ENCODE measurements around the gene PSAPL1. TPM values are rescaled to one million over a fixed set of nuclear protein-coding genes. Genes with fewer than 3 reads are reported as not detected.

The PSAPL1 gene
- total and polyA plus RNA-seq, 8 donors: 0.03 to 37.5 (median 5.7) TPM; not detected in 2

GRCh38 chr4:7469023-7469422 is 34.3 kb upstream of the PSAPL1 start:
- H3K9me3 ChIP-seq: peaks cover 0 to 13% (median 7%) of the 10 kb centered on the region in 4 donors
- no peaks in the 10 kb centered on the region for H3K36me3 ChIP-seq
- intact Hi-C loops (cut with DNase I; ENCODE audit: low total_unique reads): no loop called here
- peaks cover 0 to 40% (median 12%) of the 10 kb centered on the region in 3 donors for H3K27me3 ChIP-seq
- DNase-seq: no peak
- H3K4me3 ChIP-seq: no peak overlapping the region
- no peaks in the 10 kb centered on the region for H3K4me1 ChIP-seq
- 80 to 85% (median 83%) methylated on average over 4 of the region's 4 CpGs for WGBS, 5 donors
- no peak overlapping the region for H3K27ac ChIP-seq
- no peak for TF ChIP-seq POLR2AphosphoS5 (IDR thresholded peaks at IDR 0.05)
- TF ChIP-seq, protein P1, sequence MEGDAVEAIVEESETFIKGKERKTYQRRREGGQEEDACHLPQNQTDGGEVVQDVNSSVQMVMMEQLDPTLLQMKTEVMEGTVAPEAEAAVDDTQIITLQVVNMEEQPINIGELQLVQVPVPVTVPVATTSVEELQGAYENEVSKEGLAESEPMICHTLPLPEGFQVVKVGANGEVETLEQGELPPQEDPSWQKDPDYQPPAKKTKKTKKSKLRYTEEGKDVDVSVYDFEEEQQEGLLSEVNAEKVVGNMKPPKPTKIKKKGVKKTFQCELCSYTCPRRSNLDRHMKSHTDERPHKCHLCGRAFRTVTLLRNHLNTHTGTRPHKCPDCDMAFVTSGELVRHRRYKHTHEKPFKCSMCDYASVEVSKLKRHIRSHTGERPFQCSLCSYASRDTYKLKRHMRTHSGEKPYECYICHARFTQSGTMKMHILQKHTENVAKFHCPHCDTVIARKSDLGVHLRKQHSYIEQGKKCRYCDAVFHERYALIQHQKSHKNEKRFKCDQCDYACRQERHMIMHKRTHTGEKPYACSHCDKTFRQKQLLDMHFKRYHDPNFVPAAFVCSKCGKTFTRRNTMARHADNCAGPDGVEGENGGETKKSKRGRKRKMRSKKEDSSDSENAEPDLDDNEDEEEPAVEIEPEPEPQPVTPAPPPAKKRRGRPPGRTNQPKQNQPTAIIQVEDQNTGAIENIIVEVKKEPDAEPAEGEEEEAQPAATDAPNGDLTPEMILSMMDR (IDR thresholded peaks at IDR 0.05): no peak

DNA sequence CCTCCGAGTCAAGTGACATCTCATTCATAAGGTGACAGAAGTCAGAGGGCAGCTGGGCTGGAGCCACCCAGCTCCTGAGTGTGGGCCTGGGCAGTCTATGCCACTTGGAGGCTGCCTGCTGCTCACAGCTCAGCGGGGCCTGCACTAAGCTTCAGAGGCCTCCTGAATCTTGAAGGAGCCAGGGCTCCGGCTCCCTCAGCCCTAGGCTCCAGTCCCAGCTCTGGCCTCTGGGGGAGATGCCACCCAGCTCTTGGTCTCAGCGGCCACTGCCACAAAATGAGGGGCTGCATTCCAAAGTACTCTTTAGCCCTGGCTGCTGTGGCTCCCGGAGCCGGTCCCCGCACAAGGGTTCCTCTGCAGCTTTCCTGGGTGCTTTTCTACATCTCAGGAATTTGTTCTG is 32.7 kb upstream of the PSAPL1 start:
- peaks cover 0 to 13% (median 7%) of the 10 kb centered on the region in 4 donors for H3K9me3 ChIP-seq
- H3K4me1 ChIP-seq: no peaks in the 10 kb centered on the region
- no peak overlapping the region for H3K4me3 ChIP-seq
- H3K27me3 ChIP-seq: peaks cover 0 to 26% (median 10%) of the 10 kb centered on the region in 3 donors
- intact Hi-C loops (cut with DNase I; ENCODE audit: low total_unique reads): no loop called here
- H3K36me3 ChIP-seq: no peaks in the 10 kb centered on the region
- 84 to 90% (median 89%) methylated on average over 5 to 7 of the region's 7 CpGs for WGBS, 5 donors
- TF ChIP-seq, protein P1 (IDR thresholded peaks at IDR 0.05): no peak
- TF ChIP-seq POLR2AphosphoS5 (IDR thresholded peaks at IDR 0.05) (no peak), POLR2A (IDR thresholded peaks at IDR 0.05) (no peak), EP300 (IDR thresholded peaks at IDR 0.05) (no peak)
- DNase-seq: no peak
- no peak overlapping the region for H3K27ac ChIP-seq

GRCh38 chr4:7466904-7467303 is 32.2 kb upstream of the PSAPL1 start:
- Histone ChIP-seq H3K4me1 (no peaks in the 10 kb centered on the region), H3K9me3 (peaks cover 0 to 13% (median 7%) of the 10 kb centered on the region in 4 donors), H3K4me3 (no peak overlapping the region), H3K27me3 (peaks cover 0 to 24% (median 5%) of the 10 kb centered on the region in 3 donors), H3K27ac (no peak overlapping the region), H3K36me3 (no peaks in the 10 kb centered on the region)
- 79 to 88% (median 87%) methylated on average over 3 to 7 of the region's 7 CpGs for WGBS, 5 donors
- no peak for TF ChIP-seq POLR2A (IDR thresholded peaks at IDR 0.05)
- no peak for TF ChIP-seq POLR2AphosphoS5 (IDR thresholded peaks at IDR 0.05)
- TF ChIP-seq EP300 (IDR thresholded peaks at IDR 0.05): no peak
- TF ChIP-seq, protein P1 (IDR thresholded peaks at IDR 0.05): no peak
- intact Hi-C loops (cut with DNase I; ENCODE audit: low total_unique reads): no loop called here
- DNase-seq: no peak

GRCh38 chr4:7466215-7466614 is 31.5 kb upstream of the PSAPL1 start:
- no peak overlapping the region for H3K4me3 ChIP-seq
- TF ChIP-seq POLR2AphosphoS5 (IDR thresholded peaks at IDR 0.05) (no peak), POLR2A (IDR thresholded peaks at IDR 0.05) (no peak), EP300 (IDR thresholded peaks at IDR 0.05) (no peak)
- TF ChIP-seq, protein P1 (IDR thresholded peaks at IDR 0.05): no peak
- no peaks in the 10 kb centered on the region for H3K4me1 ChIP-seq
- peaks cover 0 to 28% (median 0%) of the 10 kb centered on the region in 3 donors for H3K27me3 ChIP-seq
- intact Hi-C loops (cut with DNase I; ENCODE audit: low total_unique reads): no loop called here
- no peaks in the 10 kb centered on the region for H3K36me3 ChIP-seq
- WGBS, 5 donors: 78 to 90% (median 83%) methylated on average over 7 to 8 of the region's 8 CpGs
- DNase-seq: no peak
- H3K27ac ChIP-seq: no peak overlapping the region
- H3K9me3 ChIP-seq: peaks cover 0 to 13% (median 7%) of the 10 kb centered on the region in 4 donors
